Transverse colon (tissue), 3 donors: ENCODE measurements around the gene SH3BP5.

Experiments used
- CTCF ChIP-seq, 5 experiments: fragments of 200-600 bp in 3 of 5; fragments of 450-650 bp in 2 of 5; sonication (generic) in 3 of 5; IDR thresholded peaks; 1 replicate in 2 of 5; 2 replicates in 3 of 5; pipeline ENCODE4 v1.5.1; 2016 to 2017; ENCODE audit warnings: antibody characterized with exemption in 5 of 5, inconsistent platforms in 3 of 5, mild to moderate bottlenecking in 2 of 5, moderate library complexity in 1 of 5
- POLR2A ChIP-seq: fragments of 450-650 bp; IDR thresholded peaks from one replicate; pipeline ENCODE4 v1.6.1; 2016; ENCODE audit warnings: antibody characterized with exemption, mild to moderate bottlenecking, moderate library complexity

- no peak for TF ChIP-seq POLR2A
- TF ChIP-seq CTCF (IDR thresholded peaks at IDR 0.05), result no peak
Measured at GRCh38 chr3:15277861-15278500, 54.4 kb downstream of the SH3BP5 start.
